Duodenal mucosa (tissue), 2 donors: ENCODE data around the gene DNAJB2.

Source experiments
- H3K27ac ChIP-seq: one replicate; pipeline ENCODE4 v1.7.0; 2013; ENCODE audit warnings: low read depth, low read length
- H3K27me3 ChIP-seq, 2 donors: one replicate each; pipeline ENCODE4 v1.7.0; 2013; ENCODE audit warnings: low read length in 2 of 2, control low read depth in 1 of 2; ENCODE audit not compliant: insufficient read depth in 2 of 2, control insufficient read depth in 1 of 2
- H3K36me3 ChIP-seq, 2 donors: one replicate each; pipeline ENCODE4 v1.7.0; 2013; ENCODE audit warnings: low read length in 2 of 2, control low read depth in 1 of 2; ENCODE audit not compliant: insufficient read depth in 2 of 2, control insufficient read depth in 1 of 2
- H3K4me1 ChIP-seq, 2 donors: one replicate each; pipeline ENCODE4 v1.7.0; 2013; ENCODE audit warnings: low read length in 2 of 2, control low read depth in 1 of 2; ENCODE audit not compliant: insufficient read depth in 2 of 2, control insufficient read depth in 1 of 2
- H3K4me3 ChIP-seq, 2 donors: one replicate each; pipeline ENCODE4 v1.7.0; 2013; ENCODE audit warnings: low read length in 2 of 2, low read depth in 1 of 2
- H3K9ac ChIP-seq, 2 donors: one replicate each; pipeline ENCODE4 v1.7.0; 2013; ENCODE audit warnings: low read length in 2 of 2, low read depth in 1 of 2
- H3K9me3 ChIP-seq, 2 donors: one replicate each; pipeline ENCODE4 v1.7.0; 2013; ENCODE audit warnings: low read length in 2 of 2, control low read depth in 1 of 2; ENCODE audit not compliant: control insufficient read depth in 1 of 2

DNAJB2 gene

DNA sequence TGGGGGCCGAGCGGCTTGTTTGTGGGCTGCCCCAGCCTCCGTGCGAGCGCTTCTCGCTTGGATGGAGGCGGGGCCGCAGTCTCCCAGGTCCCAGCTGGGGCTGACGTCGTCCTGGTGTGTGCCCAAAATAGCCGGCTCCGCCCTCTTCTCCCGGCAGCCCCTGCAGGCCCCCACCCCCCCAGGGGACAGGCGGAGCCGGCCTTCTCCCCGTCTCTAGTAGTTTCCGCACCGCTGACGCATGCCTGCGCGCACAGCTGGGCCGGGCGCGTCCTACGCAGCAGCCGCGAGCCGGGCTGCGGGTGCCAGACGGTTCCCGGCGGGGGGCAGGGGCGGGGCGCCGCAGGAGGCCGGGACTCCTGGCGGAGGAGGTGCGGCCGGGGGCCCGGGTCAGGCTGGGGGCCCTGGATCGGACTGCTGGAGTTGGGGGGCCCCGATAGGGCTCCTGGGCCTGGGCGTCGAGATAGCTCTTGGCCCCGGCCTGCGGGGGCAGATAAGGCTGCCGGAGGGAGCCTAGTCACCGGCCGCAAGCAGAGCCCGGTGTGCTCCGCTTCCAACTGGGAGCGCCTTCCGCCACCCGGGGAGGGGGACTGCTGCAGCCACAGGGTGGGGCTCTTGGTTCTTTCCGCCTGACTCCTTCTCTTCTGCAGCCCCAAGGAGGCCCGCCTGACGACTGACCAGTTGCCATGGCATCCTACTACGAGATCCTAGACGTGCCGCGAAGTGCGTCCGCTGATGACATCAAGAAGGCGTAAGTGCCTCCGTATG is at the start of gene DNAJB2:
Gene DNAJB2, plus strand, starts transcription at position 216 of the 765 bp plus-strand sequence. Its CDS starts 468 bp downstream, at position 684.
- Histone ChIP-seq H3K27ac (peak within 1 kb of the TSS; percentile 95), H3K36me3 (peaks cover 15 to 21% of the 10 kb centered on the region in 2 donors), H3K4me3 (peak within 1 kb of the TSS; percentile 71), H3K9ac (peak within 1 kb of the TSS; percentile 89), H3K9me3 (no peaks in the 10 kb centered on the region), H3K4me1 (peaks cover 21 to 28% of the 10 kb centered on the region in 2 donors), H3K27me3 (no peaks in the 10 kb centered on the region)

GRCh38 chr2:219230059-219230540 is 49.1 kb upstream of the DNAJB2 start:
- no peaks in the 10 kb centered on the region for H3K27me3 ChIP-seq
- peaks cover 40 to 50% of the 10 kb centered on the region in 2 donors for H3K36me3 ChIP-seq
- H3K4me3 ChIP-seq: peak overlapping the region; percentile 93 to 98
- H3K9ac ChIP-seq: peak overlapping the region; percentile 86 to 88
- H3K4me1 ChIP-seq: peaks cover 24 to 26% of the 10 kb centered on the region in 2 donors
- H3K9me3 ChIP-seq: no peaks in the 10 kb centered on the region
- peak overlapping the region; percentile 86 for H3K27ac ChIP-seq

- peaks cover 42 to 65% of the 10 kb centered on the region in 2 donors for H3K36me3 ChIP-seq
- H3K27ac ChIP-seq: no peak overlapping the region
- H3K4me1 ChIP-seq: peaks cover 10 to 12% of the 10 kb centered on the region in 2 donors
- no peak overlapping the region for H3K4me3 ChIP-seq
- H3K9me3 ChIP-seq: no peaks in the 10 kb centered on the region
- H3K9ac ChIP-seq: no peak overlapping the region
- no peaks in the 10 kb centered on the region for H3K27me3 ChIP-seq
Observed at GRCh38 chr2:219234331-219234730, 44.8 kb upstream of the DNAJB2 start.

DNA sequence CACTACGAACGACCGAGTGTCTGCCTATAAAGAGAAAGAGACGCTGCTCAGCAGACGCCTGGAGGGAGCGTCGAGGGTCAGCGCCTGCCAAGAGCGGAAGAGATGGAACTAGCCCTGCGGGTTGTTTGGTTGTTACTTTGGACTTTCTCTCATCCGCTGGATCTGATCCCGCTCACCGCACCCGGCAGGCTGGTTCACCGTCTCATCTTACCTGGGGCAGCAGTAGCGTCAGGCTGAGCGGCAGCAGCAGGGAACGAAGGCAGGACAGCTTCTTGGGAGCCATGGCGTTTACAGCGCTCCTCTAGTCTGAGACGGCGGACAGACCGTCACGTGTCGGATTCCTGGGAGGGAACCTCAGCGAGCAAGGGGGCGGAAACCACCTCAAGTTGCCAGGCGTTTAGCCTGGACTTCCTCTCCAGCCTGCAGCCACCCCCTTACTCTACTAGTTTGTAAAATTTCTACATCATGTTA is 35.8 kb upstream of the DNAJB2 start:
- Histone ChIP-seq H3K9me3 (no peaks in the 10 kb centered on the region), H3K4me3 (peak overlapping the region; percentile 50 to 59), H3K36me3 (peaks cover 7 to 15% of the 10 kb centered on the region in 2 donors), H3K27me3 (no peaks in the 10 kb centered on the region), H3K9ac (peak overlapping the region in 1 of 2 donors; percentile 33), H3K27ac (no peak overlapping the region), H3K4me1 (peaks cover 40% of the 10 kb centered on the region in 2 donors)

DNA sequence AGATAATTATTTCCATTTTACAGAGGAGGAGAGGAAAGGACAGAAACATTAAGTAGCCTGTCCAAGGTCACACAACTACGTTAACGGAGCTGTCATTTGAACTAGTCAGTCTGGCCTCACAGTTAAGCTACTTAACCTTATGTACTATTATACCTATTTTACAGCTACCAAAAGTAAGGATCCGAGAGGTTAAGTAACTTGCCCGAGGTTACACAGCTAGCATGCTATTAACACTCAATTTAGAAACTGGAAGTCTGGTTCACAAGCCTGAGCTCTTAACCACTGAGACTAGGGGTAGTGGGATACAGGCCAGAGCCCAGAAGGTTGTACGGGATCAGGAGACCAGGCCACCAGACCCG is 34.4 kb upstream of the DNAJB2 start:
- peaks cover 7 to 15% of the 10 kb centered on the region in 2 donors for H3K36me3 ChIP-seq
- H3K9ac ChIP-seq: peak overlapping the region; percentile 68 to 95
- H3K4me1 ChIP-seq: peaks cover 54 to 55% of the 10 kb centered on the region in 2 donors

DNA sequence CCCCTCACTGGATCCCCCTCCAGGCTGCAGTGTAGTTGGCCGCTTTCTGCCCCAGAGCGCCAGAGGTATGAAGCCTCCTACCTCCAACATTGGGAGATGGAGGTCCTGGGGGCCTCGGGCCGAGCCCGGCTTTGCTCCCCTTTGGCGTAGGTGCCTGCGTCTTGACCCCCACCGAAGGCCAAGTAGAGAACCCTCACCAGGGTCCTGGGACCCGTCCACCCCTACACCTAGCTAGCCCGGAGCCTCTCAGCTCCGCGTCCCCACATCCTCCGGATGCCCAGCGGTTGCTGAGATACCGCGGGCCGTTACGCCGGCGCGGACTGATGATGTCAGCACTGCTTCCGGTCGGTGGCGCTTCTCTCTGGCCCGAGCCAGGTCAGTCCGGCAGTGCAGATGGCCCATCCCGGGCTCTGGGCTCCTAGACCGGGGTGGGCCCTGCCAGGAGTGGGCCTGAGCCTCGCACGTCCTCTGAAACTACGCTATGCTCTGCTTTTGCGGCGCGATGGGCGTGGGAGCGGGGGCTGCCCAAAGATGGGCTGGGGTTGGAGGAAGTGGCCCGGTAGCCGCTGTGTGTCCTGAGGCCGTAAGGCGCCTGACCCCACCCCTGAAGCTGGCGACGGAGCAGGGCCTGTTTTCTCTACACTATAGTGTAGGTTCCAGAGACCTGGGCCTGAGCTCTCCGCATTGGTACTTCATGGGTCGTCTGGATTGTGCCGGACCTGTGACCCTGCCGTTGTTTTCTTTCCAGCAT is 33.8 kb upstream of the DNAJB2 start, which contains the start of the genes GLB1L and STK16:
Gene GLB1L, minus strand, starts transcription at position 297 of the 751 bp plus-strand sequence. CDS start 1,871 bp downstream, outside the sequence.
Gene STK16, plus strand, starts transcription at position 332 of the 751 bp plus-strand sequence. CDS start 521 bp downstream, outside the sequence.
- Histone ChIP-seq H3K27ac (peak within 1 kb of the TSS; percentile 90), H3K9ac (peak within 1 kb of the TSS; percentile 68 to 95), H3K9me3 (no peaks in the 10 kb centered on the region), H3K4me1 (peaks cover 60% of the 10 kb centered on the region in 2 donors), H3K36me3 (peaks cover 7 to 18% of the 10 kb centered on the region in 2 donors), H3K27me3 (no peaks in the 10 kb centered on the region), H3K4me3 (peak within 1 kb of the TSS; percentile 71 to 87)

More for the DNA sequence above, 34.4 kb upstream of the DNAJB2 start:
- no peaks in the 10 kb centered on the region for H3K27me3 ChIP-seq
- peak overlapping the region; percentile 90 for H3K27ac ChIP-seq
- H3K9me3 ChIP-seq: no peaks in the 10 kb centered on the region
- H3K4me3 ChIP-seq: peak overlapping the region; percentile 71 to 87

- Histone ChIP-seq H3K9me3 (no peaks in the 10 kb centered on the region), H3K4me1 (peaks cover 65 to 66% of the 10 kb centered on the region in 2 donors), H3K9ac (peak overlapping the region; percentile 68 to 95), H3K36me3 (peaks cover 7 to 24% of the 10 kb centered on the region in 2 donors), H3K27ac (peak overlapping the region; percentile 90), H3K27me3 (no peaks in the 10 kb centered on the region), H3K4me3 (peak overlapping the region; percentile 71 to 87)
Observed at GRCh38 chr2:219245899-219246230, 33.3 kb upstream of the DNAJB2 start.

- Histone ChIP-seq H3K36me3 (peaks cover 14 to 30% of the 10 kb centered on the region in 2 donors), H3K4me3 (peak overlapping the region; percentile 34 to 71), H3K4me1 (peaks cover 72 to 73% of the 10 kb centered on the region in 2 donors), H3K27me3 (no peaks in the 10 kb centered on the region), H3K9me3 (no peaks in the 10 kb centered on the region), H3K9ac (no peak overlapping the region), H3K27ac (no peak overlapping the region)
Observed at GRCh38 chr2:219246559-219246958, 32.6 kb upstream of the DNAJB2 start.

GRCh38 chr2:219247678-219248642 is 31.2 kb upstream of the DNAJB2 start:
- peak overlapping the region in 1 of 2 donors; percentile 38 for H3K9ac ChIP-seq
- H3K4me1 ChIP-seq: peaks cover 84 to 85% of the 10 kb centered on the region in 2 donors
- H3K4me3 ChIP-seq: peak overlapping the region in 1 of 2 donors; percentile 54
- peak overlapping the region; percentile 10 for H3K27ac ChIP-seq
- H3K9me3 ChIP-seq: no peaks in the 10 kb centered on the region
- H3K27me3 ChIP-seq: no peaks in the 10 kb centered on the region
- peaks cover 14 to 30% of the 10 kb centered on the region in 2 donors for H3K36me3 ChIP-seq
